DND-41 (cell line): Measurements from ENCODE around the gene YWHAQ.

Experiments
- CTCF ChIP-seq: IDR thresholded peaks from 2 replicates; pipeline ENCODE4 v1.5.1; 2012; ENCODE audit warnings: borderline replicate concordance, low read length, moderate library complexity, mild to moderate bottlenecking; ENCODE audit not compliant: poor library complexity, severe bottlenecking; ENCODE audit errors: extremely low read depth
- EZH2 ChIP-seq: IDR thresholded peaks from 3 replicates; pipeline ENCODE4 v1.6.1; 2012; ENCODE audit warnings: borderline replicate concordance, low read depth, mild to moderate bottlenecking, moderate library complexity, low read length, inconsistent platforms; ENCODE audit not compliant: severe bottlenecking

- TF ChIP-seq CTCF (no peak), EZH2 (no peak)
Observed at GRCh38 chr2:9657083-9657482, 26.3 kb upstream of the YWHAQ start.
